ENCODE measurements around the gene ZFTA. TPM values are rescaled to one million over a fixed set of nuclear protein-coding genes. Genes with fewer than 3 reads are reported as not detected.
"Not testable (repeated sequence)": the region's sequence is repeated elsewhere in the genome, so short reads cannot be mapped to it uniquely, and the experiment has no call there.

Gene ZFTA
- total and polyA plus RNA-seq, 2 experiments from 2014 or later = 8.3 to 36.6 TPM

DNA sequence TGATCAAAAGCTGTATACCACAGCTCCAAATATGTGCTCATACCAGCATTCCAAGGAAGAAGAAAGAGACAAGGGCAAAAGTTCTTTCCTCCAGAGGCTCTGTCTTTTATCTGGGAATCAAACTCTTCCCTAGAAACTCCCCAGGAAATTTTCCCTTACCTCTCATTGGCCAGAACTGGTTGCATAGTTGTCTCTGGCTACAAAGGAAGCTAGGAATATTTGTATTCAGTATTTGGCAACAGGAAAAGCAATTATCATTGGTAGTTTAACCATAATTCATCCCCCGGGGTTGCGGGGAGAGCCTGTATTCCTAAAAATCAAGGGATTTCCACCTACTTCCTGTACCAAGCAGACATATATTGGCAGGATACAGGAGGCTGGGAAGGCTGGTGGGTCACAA lies 10.5 kb upstream of the ZFTA start (continued):
- TF ChIP-seq, protein P1, sequence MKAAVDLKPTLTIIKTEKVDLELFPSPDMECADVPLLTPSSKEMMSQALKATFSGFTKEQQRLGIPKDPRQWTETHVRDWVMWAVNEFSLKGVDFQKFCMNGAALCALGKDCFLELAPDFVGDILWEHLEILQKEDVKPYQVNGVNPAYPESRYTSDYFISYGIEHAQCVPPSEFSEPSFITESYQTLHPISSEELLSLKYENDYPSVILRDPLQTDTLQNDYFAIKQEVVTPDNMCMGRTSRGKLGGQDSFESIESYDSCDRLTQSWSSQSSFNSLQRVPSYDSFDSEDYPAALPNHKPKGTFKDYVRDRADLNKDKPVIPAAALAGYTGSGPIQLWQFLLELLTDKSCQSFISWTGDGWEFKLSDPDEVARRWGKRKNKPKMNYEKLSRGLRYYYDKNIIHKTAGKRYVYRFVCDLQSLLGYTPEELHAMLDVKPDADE (IDR thresholded peaks at IDR 0.05) = no peak
- TF ChIP-seq ZNF331 (CRISPR knock-in tag; IDR thresholded peaks at IDR 0.05; ENCODE audit: low read depth) (no peak), ZNF114 (CRISPR knock-in tag; IDR thresholded peaks at IDR 0.05) (no peak), EZH2phosphoT487 (IDR thresholded peaks at IDR 0.05; ENCODE audit: unreplicated experiment) (no peak), CREB1 (CRISPR knock-in tag; IDR thresholded peaks at IDR 0.05; ENCODE audit: low read depth) (no peak), JUNB (IDR thresholded peaks at IDR 0.05; ENCODE audit: unreplicated experiment) (no peak), NANOG (IDR thresholded peaks at IDR 0.05; ENCODE audit: borderline replicate concordance) (no peak), POLR2AphosphoS5 (IDR thresholded peaks at IDR 0.05; ENCODE audit: low read depth) (no peak), EZH2 (IDR thresholded peaks at IDR 0.05; ENCODE audit: low read depth, unreplicated experiment) (no peak)
- TF ChIP-seq, protein P2, sequence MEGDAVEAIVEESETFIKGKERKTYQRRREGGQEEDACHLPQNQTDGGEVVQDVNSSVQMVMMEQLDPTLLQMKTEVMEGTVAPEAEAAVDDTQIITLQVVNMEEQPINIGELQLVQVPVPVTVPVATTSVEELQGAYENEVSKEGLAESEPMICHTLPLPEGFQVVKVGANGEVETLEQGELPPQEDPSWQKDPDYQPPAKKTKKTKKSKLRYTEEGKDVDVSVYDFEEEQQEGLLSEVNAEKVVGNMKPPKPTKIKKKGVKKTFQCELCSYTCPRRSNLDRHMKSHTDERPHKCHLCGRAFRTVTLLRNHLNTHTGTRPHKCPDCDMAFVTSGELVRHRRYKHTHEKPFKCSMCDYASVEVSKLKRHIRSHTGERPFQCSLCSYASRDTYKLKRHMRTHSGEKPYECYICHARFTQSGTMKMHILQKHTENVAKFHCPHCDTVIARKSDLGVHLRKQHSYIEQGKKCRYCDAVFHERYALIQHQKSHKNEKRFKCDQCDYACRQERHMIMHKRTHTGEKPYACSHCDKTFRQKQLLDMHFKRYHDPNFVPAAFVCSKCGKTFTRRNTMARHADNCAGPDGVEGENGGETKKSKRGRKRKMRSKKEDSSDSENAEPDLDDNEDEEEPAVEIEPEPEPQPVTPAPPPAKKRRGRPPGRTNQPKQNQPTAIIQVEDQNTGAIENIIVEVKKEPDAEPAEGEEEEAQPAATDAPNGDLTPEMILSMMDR (conservative IDR thresholded peaks at IDR 0.05; ENCODE audit: low read depth in 2 of 2) = no peak
- TF ChIP-seq, protein P3, sequence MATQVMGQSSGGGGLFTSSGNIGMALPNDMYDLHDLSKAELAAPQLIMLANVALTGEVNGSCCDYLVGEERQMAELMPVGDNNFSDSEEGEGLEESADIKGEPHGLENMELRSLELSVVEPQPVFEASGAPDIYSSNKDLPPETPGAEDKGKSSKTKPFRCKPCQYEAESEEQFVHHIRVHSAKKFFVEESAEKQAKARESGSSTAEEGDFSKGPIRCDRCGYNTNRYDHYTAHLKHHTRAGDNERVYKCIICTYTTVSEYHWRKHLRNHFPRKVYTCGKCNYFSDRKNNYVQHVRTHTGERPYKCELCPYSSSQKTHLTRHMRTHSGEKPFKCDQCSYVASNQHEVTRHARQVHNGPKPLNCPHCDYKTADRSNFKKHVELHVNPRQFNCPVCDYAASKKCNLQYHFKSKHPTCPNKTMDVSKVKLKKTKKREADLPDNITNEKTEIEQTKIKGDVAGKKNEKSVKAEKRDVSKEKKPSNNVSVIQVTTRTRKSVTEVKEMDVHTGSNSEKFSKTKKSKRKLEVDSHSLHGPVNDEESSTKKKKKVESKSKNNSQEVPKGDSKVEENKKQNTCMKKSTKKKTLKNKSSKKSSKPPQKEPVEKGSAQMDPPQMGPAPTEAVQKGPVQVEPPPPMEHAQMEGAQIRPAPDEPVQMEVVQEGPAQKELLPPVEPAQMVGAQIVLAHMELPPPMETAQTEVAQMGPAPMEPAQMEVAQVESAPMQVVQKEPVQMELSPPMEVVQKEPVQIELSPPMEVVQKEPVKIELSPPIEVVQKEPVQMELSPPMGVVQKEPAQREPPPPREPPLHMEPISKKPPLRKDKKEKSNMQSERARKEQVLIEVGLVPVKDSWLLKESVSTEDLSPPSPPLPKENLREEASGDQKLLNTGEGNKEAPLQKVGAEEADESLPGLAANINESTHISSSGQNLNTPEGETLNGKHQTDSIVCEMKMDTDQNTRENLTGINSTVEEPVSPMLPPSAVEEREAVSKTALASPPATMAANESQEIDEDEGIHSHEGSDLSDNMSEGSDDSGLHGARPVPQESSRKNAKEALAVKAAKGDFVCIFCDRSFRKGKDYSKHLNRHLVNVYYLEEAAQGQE (IDR thresholded peaks at IDR 0.05; ENCODE audit: unreplicated experiment) = no peak

DNA sequence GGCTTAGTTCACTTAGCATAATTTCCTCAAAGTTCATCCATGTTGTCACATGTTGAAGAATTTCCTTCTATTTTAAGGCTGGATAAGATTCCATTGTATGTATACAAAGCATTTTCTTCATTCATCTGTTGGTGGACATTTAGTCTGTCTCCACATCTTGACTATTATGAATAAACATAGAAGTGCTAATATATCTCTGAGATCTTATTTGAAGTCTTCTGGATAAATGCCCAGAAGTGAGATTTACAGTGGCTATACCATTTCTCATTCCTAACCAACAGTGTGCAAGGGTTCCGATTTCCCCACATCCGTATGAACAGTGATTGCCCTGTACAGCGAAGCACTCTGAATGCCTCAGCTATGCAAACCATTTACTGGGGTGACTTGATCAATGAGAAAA lies 6.6 kb upstream of the ZFTA start:
- peaks cover 7% of the 10 kb centered on the region for H3K4me1 Mint-ChIP-seq
- H3K36me3 Mint-ChIP-seq (ENCODE audit: low read depth) = no peaks in the 10 kb centered on the region
- Histone ChIP-seq H3K27me3 (ENCODE audit: insufficient read depth) (peaks cover 28% of the 10 kb centered on the region), H3K9me2 (ENCODE audit: insufficient read depth) (no peaks in the 10 kb centered on the region; the same call in 1 of the 2 replicates), H3K4me2 (no peak overlapping the region), H3K79me2 (replicated peaks; ENCODE audit: insufficient read depth) (no peaks in the 10 kb centered on the region), H2AFZ (no peak overlapping the region), H3F3A (replicated peaks; ENCODE audit: low read depth) (0 out of 2 replicates have a peak, but pooled peaks cover 1% of the 10 kb centered on the region), H3K4me1 (ENCODE audit: insufficient read depth) (peaks cover 3% of the 10 kb centered on the region), H3K27ac (ENCODE audit: low read depth) (no peak overlapping the region), H4K20me1 (replicated peaks; ENCODE audit: insufficient read depth) (no peaks in the 10 kb centered on the region), H3K36me3 (ENCODE audit: insufficient read depth) (no peaks in the 10 kb centered on the region), H3K4me3 (no peak overlapping the region)
- DNase-seq (ENCODE audit: low spot score) = no peak
- no peaks in the 10 kb centered on the region for H3K9me3 Mint-ChIP-seq
- H3K27ac Mint-ChIP-seq = no peak overlapping the region
- ATAC-seq = no peak
- peaks cover 22% of the 10 kb centered on the region for H3K27me3 Mint-ChIP-seq (ENCODE audit: insufficient read depth, low read depth, poor library complexity)
- TF ChIP-seq NANOG (IDR thresholded peaks at IDR 0.05; ENCODE audit: borderline replicate concordance) = no peak
- no peak for TF ChIP-seq ZNF114 (CRISPR knock-in tag; IDR thresholded peaks at IDR 0.05)
- TF ChIP-seq EZH2 (IDR thresholded peaks at IDR 0.05; ENCODE audit: low read depth, unreplicated experiment) = no peak
- TF ChIP-seq, protein P1 (IDR thresholded peaks at IDR 0.05) = no peak
- TF ChIP-seq, protein P2 (conservative IDR thresholded peaks at IDR 0.05; ENCODE audit: low read depth in 2 of 2) = no peak
- H3K4me3 Mint-ChIP-seq = no peak overlapping the region

DNA sequence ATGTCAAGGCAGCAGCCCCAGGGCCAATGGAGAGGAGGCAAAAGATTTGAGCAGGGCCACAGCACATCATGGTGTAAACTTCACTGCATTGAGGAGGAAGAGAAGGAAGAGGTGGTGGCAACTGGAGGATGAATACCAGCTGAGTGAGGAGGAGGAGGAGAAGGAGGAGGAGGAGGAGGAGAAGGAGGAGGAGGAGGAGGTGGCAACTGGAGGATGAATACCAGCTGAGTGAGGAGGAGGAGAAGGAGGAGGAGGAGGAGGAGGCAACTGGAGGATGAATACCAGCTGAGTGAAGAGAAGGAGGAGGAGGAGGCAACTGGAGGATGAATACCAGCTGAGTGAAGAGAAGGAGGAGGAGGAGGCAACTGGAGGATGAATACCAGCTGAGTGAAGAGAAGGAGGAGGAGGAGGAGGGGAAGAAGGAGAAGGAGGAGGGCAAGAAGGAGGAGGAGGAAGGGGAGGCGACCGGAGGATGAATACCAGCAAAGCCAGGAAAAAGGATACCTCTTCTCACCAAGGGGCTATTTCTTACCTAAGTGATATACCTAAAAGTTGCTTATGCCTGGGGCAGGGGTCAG lies 3.3 kb upstream of the ZFTA start:
- H2AFZ ChIP-seq; H3F3A ChIP-seq (replicated peaks; ENCODE audit: low read depth); H3K4me3 ChIP-seq; H3K4me3 Mint-ChIP-seq; ATAC-seq; H3K27ac ChIP-seq (ENCODE audit: low read depth); DNase-seq (ENCODE audit: low spot score); H3K36me3 ChIP-seq (ENCODE audit: insufficient read depth); H3K9me2 ChIP-seq (ENCODE audit: insufficient read depth); H3K9me3 Mint-ChIP-seq; H3K27ac Mint-ChIP-seq; H3K36me3 Mint-ChIP-seq (ENCODE audit: low read depth); H3K4me2 ChIP-seq; H4K20me1 ChIP-seq (replicated peaks; ENCODE audit: insufficient read depth): not testable (repeated sequence)
- Histone ChIP-seq H3K27me3 (ENCODE audit: insufficient read depth) (peaks cover 36% of the 10 kb centered on the region), H3K4me1 (ENCODE audit: insufficient read depth) (peaks cover 12% of the 10 kb centered on the region), H3K79me2 (replicated peaks; ENCODE audit: insufficient read depth) (peaks cover 12% of the 10 kb centered on the region)
- Mint-ChIP-seq H3K27me3 (ENCODE audit: insufficient read depth, low read depth, poor library complexity) (peaks cover 31% of the 10 kb centered on the region), H3K4me1 (peaks cover 18% of the 10 kb centered on the region)

All from GM23338 (cell line).